Measurements from ENCODE around the gene ANKRD13D.

The ANKRD13D gene

DNA sequence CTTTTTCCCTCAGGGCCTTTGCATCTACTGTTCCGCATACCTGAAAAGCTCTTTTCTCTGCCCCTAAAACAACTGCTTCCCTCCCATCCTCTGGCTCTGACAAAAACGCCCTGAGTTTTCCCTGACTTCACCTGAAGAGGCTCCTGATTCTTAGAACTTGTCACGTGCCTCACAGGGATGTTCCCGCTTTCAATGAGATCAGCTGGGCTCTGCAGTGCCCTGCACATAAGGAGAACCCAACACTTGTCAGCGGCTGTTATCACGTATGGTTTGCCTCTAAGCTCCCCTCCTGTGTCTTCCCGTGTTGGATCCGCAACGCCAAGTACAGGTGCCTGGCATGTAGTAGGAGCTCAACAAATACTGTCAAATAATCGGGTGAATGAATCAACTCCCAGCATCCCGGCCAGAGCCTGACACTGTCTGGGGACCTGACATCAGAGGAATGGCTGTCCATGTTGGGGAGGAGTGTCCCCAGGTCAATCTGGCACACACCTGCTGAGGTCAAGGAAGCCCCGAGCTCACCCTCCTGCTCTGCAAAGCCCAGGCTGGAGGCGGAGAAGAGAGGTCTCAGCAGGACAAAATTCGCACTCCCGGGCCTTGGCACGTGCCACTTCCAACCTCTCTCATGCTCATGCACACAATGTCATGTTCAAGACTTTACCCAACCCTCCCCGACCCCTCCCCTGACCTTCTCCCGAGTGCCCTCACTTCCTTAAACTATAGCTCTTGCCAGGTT lies 27.0 kb upstream of the ANKRD13D start:
- DNase-seq (ENCODE audit: low read depth in 2 of 2, low spot score in 1 of 2) = no peak

DNA sequence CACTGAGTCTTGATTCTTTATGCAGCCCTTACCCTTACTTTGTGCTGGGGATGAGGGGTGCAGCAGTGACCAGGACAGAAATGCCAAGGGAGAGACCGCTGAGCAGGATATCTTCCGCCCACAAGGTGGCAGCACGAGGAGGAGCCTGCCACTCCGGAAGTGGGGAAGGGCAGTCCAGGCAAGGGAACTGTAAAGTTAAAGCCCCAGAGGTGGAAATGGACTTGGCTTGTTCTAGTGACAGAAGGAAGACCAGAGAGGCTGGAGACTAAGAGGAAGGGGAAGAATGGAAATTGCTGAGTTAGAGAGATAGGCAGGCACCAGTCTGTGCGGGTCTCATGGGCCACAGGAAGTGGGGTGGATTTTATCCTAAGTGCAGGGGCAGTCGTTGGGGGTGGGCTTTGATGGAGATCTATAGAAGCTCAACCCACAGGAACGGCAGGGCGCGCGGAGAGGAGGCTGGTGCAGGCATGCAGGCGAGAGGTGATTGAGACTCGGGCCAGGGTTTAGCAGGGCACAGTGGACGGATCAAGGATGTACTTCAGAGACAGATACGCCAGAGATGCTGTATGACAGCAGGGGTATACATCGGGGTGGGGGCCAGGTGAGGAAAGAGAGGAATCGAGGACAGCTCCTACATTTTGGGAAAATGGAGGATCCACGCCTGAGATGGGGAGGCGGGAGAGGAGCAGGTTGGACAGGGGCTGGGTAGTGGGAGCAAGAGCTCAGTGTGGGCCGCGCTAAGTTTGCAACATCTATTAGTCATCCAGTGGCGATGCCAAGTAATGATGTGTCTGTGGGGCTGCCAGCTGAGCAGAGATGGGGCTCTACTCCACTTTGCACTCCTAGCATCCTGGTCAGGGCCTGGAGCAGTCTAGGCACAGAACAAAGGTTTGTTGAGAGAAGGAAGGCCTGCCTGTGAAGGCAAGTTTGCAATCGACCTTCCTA lies 26.1 kb upstream of the ANKRD13D start:
- DNase-seq (ENCODE audit: low read depth in 2 of 2, low spot score in 1 of 2) = no peak

- no peak for DNase-seq (ENCODE audit: low read depth in 2 of 2, low spot score in 1 of 2)
Observed at GRCh38 chr11:67264260-67264659, 24.8 kb upstream of the ANKRD13D start.

GRCh38 chr11:67264877-67265632 lies 24.0 kb upstream of the ANKRD13D start:
- DNase-seq (ENCODE audit: low read depth in 2 of 2, low spot score in 1 of 2) = no peak

DNA sequence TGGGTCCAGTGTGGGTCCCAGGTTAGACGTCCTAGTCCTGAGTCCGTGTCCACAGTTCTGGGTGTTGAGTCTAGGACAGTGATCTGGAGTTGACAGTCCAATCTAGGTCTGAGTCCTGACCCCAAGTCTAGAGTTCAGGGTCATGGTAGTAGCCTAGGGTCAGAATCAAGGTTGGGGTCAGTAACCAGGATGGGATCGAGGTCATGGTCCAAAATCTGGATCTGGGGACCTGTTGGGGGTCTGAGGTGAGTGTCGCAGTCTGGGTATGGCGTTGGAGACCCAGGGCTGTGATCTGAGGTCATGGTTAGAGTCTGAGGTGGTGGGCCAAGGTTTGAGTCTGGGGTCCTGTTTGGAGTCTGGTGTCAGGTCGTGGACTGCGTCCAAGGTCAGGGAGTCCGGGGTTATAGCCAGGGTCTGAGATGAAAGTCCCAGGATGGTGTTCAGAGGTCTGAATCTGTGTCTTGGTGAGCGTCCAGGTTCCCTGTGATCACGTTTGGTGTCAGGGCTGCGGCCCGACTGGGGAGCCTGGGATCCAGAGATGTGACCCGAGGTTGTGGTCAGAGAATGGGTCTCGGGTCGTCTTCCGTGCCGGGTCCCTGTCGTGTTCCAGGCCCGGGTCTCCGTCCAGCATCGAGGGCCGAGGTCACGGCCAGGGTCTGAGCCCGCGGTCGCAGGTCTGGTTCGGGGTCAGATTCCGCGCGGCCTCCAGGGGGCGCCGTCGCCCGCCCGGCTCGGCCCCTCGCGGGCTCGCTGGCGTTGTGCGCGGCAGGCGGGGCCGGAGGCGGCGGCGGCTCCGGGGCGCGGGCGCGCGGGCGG lies 23.3 kb upstream of the ANKRD13D start:
- DNase-seq (ENCODE audit: low read depth in 2 of 2, low spot score in 1 of 2) = peak in 1 of 2 donors; percentile 52

GRCh38 chr11:67266449-67267187 lies 22.5 kb upstream of the ANKRD13D start, which contains the start of gene GRK2:
Gene GRK2 (plus strand): TSS chr11:67266473. CDS start chr11:67266700, 227 bp downstream.
- DNase-seq (ENCODE audit: low read depth in 2 of 2, low spot score in 1 of 2) = no peak

GRCh38 chr11:67267188-67268080 lies 21.7 kb upstream of the ANKRD13D start:
- no peak for DNase-seq (ENCODE audit: low read depth in 2 of 2, low spot score in 1 of 2)

GRCh38 chr11:67268081-67268961 lies 20.8 kb upstream of the ANKRD13D start:
- no peak for DNase-seq (ENCODE audit: low read depth in 2 of 2, low spot score in 1 of 2)

GRCh38 chr11:67268962-67269268 lies 20.2 kb upstream of the ANKRD13D start:
- no peak for DNase-seq (ENCODE audit: low read depth in 2 of 2, low spot score in 1 of 2)

DNA sequence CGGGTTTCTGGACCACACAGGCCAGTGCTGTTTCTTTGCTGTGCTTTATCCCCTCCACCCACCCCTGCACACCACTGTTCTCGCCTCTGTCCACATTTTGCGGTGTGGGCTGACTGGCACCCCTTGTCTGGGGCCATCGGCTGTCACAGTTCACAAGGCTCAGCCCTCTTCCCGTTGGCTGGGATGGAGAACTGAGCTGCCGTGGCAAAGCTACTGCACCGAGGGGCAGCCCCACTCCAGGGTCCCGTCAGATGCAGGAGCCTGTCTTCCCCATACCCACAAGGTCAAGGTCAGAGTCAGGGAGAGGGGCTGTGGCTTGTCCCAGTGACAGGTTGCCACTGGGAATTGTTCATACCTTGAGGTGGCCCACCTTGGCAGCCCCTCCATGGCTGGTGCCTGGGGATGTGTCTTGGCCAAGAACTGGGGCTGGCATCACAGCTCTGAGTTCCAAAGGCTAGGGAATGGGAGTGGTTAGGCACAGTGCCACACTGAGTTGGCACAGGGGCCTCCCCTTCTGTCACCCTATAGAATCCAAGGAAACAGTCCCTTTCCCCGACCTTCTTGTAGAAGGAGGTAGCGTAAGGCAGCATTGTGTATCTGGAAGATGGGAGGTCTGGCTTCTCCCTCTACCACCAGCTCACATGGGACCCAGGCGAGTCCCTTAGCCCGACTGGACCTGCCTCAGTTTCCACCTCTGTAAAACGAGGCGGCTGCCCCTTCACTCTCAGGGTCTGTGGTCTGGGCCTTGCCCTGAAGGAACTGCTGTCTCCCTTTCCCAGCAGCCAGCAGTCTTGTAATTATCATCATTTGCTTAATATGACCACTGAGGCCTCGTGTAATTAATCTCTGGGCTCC lies 19.5 kb upstream of the ANKRD13D start:
- no peak for DNase-seq (ENCODE audit: low read depth in 2 of 2, low spot score in 1 of 2)

DNA sequence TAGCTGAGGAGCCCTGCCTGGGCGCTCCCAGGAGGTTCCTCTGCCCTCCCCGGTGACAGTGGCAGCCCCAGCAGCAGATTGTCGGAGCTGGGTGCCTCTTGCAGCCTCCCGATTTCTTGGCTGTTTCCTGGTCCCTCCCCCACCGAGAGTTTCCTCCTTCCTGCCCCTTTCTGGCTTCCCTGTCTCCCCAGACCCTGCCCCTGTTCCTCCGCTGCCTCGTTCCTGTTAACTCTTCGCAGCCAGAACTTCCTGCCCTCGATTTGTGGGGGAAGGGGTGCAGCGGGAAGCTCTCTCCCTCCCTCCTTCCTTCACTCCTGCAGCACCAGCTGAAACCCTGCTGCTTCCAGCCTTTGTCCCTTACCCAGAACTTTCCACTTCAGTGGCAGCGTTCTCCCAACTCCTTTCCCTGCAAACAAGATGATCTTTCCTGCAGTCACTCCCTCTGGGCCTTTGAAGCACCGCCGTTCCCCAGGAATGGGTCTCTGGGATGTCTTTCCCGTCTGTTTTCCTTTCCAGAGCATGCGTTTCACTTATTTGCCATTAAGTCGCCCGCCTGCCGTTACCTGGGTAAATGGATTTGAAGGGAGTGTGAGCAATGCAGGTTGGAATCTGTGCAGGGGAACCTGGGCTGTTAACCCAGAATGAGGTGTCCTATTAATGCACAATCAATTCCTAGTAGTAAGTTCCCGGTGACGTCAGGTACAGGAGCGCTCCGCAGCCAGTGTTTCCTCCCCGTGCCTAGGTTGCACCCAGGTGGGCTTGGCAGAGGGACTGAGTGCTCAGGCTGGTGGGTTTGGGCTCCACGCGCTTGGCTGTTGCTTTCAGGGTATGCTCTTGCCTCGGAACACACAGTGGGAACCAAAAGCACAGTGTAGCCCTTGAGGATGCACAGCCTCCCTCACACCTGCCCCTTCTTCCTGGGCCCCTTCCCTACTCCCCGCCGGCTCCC lies 18.6 kb upstream of the ANKRD13D start:
- DNase-seq (ENCODE audit: low read depth in 2 of 2, low spot score in 1 of 2) = no peak

DNA sequence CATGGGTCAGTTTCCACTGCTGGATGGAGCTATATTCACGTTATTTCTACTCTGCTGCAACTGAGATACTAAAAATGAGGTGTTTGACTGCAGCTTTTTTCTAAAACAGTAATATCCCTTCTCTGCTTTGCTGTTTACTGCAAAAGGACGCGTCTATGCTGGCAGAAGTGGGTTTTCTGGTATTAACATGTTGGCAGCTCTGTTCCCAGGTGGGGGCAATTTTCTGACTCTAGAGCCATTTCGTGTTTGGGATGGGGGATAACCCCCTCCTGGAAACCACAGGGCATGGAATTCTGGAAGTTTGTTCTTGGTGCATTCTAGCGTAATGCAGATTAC lies 17.9 kb upstream of the ANKRD13D start:
- DNase-seq (ENCODE audit: low read depth in 2 of 2, low spot score in 1 of 2) = no peak

DNA sequence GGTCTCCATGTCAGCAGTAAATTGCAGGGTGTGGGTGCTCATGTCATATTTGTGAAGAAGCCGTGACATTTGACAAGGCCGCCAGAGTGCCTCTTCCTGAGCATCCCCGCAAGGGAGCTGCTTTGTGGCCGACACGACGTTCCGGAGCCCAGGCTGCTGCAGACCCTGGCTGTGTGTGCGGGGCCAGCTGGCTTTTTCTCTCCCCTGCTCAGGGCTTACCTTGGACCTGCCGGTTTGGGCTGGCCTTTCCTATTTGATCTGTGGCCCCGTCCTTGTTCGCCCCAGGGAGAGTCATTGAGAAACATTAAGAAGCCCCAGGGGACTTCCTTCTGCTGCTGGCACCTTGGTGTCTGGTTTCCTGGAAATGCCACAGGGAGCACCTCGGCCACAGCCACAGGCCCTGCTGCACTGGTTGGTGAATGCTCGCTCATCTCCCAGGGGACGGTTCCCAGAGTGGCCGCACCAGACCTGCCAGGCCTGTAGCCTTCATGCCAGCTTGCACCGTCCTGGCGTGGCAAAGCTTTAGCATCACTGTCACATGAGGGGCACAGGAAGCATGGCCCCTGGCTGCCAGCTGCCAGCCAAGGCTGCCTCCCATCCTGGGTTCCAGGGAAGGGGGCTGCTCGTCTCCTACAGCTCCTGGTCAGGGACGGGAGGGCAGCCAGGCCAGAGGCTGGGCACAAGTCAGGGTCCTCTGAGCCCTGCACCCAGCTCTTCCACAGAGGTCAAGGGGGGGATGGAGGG lies 17.4 kb upstream of the ANKRD13D start:
- no peak for DNase-seq (ENCODE audit: low read depth in 2 of 2, low spot score in 1 of 2)

GRCh38 chr11:67272327-67273259 lies 16.5 kb upstream of the ANKRD13D start:
- DNase-seq (ENCODE audit: low read depth in 2 of 2, low spot score in 1 of 2) = no peak
